GM15510 (cell line): ENCODE measurements around the gene TNP2.

Source experiments
- POLR2A ChIP-seq: IDR thresholded peaks from 3 replicates; pipeline ENCODE4 v1.6.1; 2011; ENCODE audit warnings: borderline replicate concordance; ENCODE audit not compliant: insufficient read length; ENCODE audit errors: extremely low read depth

Gene TNP2

GRCh38 chr16:11290102-11290893 is 21.2 kb upstream of the TNP2 start:
- TF ChIP-seq POLR2A: no peak

GRCh38 chr16:11289202-11289601 is 20.1 kb upstream of the TNP2 start:
- no peak for TF ChIP-seq POLR2A

GRCh38 chr16:11285842-11286241 is 16.7 kb upstream of the TNP2 start:
- TF ChIP-seq POLR2A: no peak

GRCh38 chr16:11283820-11284248 is 14.7 kb upstream of the TNP2 start:
- TF ChIP-seq POLR2A: no peak

GRCh38 chr16:11280616-11281522 is 11.7 kb upstream of the TNP2 start, which contains the start of gene PRM1:
PRM1 (minus strand) TSS chr16:11281330; CDS start chr16:11281238, 92 bp downstream.
- TF ChIP-seq POLR2A: no peak

GRCh38 chr16:11278681-11279628 is 9.8 kb upstream of the TNP2 start:
- TF ChIP-seq POLR2A: no peak

- no peak for TF ChIP-seq POLR2A
Measured at GRCh38 chr16:11277607-11278337, 8.6 kb upstream of the TNP2 start.

- no peak for TF ChIP-seq POLR2A
Measured at GRCh38 chr16:11276896-11277593, 7.9 kb upstream of the TNP2 start.

GRCh38 chr16:11276143-11276895 is 7.2 kb upstream of the TNP2 start, which contains the start of gene PRM2:
PRM2 (minus strand) TSS chr16:11276480; CDS start chr16:11276370, 110 bp downstream.
- no peak for TF ChIP-seq POLR2A

GRCh38 chr16:11274964-11275363 is 5.8 kb upstream of the TNP2 start:
- TF ChIP-seq POLR2A: no peak

GRCh38 chr16:11273721-11274324 is 4.7 kb upstream of the TNP2 start:
- TF ChIP-seq POLR2A: no peak
